Daoy (cell line): ENCODE results near the gene IQCM. TPM values are rescaled to one million over a fixed set of nuclear protein-coding genes. Genes with fewer than 3 reads are reported as not detected.

ENCODE experiments used
- DNase-seq: peaks from one replicate; pipeline ENCODE4 v3.0.0-alpha.2; 2015; ENCODE audit warnings: low read depth
- total RNA-seq: library from RNA; depleted of rRNA; stranded (reverse); fragments of >200 nt; shearing (Covaris generic); gene quantifications from 2 replicates; pipeline ENCODE4 v1.2.3, GENCODE V29; 2014

The IQCM gene
- total RNA-seq, 1 experiment from 2014 or later: not detected

- no peak for DNase-seq
Observed at GRCh38 chr4:149711593-149712365, 103.9 kb downstream of the IQCM start.

- no peak for DNase-seq
Observed at GRCh38 chr4:149709640-149710039, 106.0 kb downstream of the IQCM start.

- DNase-seq: no peak
Observed at GRCh38 chr4:149708513-149709130, 107.0 kb downstream of the IQCM start.

GRCh38 chr4:149707862-149708261 lies 107.8 kb downstream of the IQCM start:
- DNase-seq: no peak

- no peak for DNase-seq
Observed at GRCh38 chr4:149706942-149707341, 108.7 kb downstream of the IQCM start.

GRCh38 chr4:149702414-149703293 lies 113.0 kb downstream of the IQCM start:
- no peak for DNase-seq

- no peak for DNase-seq
Observed at GRCh38 chr4:149701435-149702156, 114.0 kb downstream of the IQCM start.

GRCh38 chr4:149700272-149700671 lies 115.4 kb downstream of the IQCM start:
- DNase-seq: no peak

GRCh38 chr4:149699642-149700041 lies 116.0 kb downstream of the IQCM start:
- no peak for DNase-seq

GRCh38 chr4:149690726-149691125 lies 124.9 kb downstream of the IQCM start:
- no peak for DNase-seq

- DNase-seq: no peak
Observed at GRCh38 chr4:149684516-149684915, 131.1 kb downstream of the IQCM start.

- no peak for DNase-seq
Observed at GRCh38 chr4:149676076-149676475, 139.6 kb downstream of the IQCM start.

- no peak for DNase-seq
Observed at GRCh38 chr4:149645790-149646189, 169.9 kb downstream of the IQCM start.

GRCh38 chr4:149638073-149638472 lies 177.6 kb downstream of the IQCM start:
- no peak for DNase-seq

- no peak for DNase-seq
Observed at GRCh38 chr4:149634368-149634767, 181.3 kb downstream of the IQCM start.

- no peak for DNase-seq
Observed at GRCh38 chr4:149631629-149632028, 184.0 kb downstream of the IQCM start.

GRCh38 chr4:149630064-149630463 lies 185.6 kb downstream of the IQCM start:
- no peak for DNase-seq

GRCh38 chr4:149605601-149606378 lies 209.9 kb downstream of the IQCM start:
- no peak for DNase-seq

GRCh38 chr4:149604827-149605226 lies 210.8 kb downstream of the IQCM start:
- no peak for DNase-seq

- no peak for DNase-seq
Observed at GRCh38 chr4:149595500-149595899, 220.1 kb downstream of the IQCM start.

- no peak for DNase-seq
Observed at GRCh38 chr4:149589826-149590225, 225.8 kb downstream of the IQCM start.
